ENCODE results near the gene GNG5.
"Not testable (repeated sequence)": the region's sequence is repeated elsewhere in the genome, so short reads cannot be mapped to it uniquely, and the experiment has no call there.

GNG5 gene

DNA sequence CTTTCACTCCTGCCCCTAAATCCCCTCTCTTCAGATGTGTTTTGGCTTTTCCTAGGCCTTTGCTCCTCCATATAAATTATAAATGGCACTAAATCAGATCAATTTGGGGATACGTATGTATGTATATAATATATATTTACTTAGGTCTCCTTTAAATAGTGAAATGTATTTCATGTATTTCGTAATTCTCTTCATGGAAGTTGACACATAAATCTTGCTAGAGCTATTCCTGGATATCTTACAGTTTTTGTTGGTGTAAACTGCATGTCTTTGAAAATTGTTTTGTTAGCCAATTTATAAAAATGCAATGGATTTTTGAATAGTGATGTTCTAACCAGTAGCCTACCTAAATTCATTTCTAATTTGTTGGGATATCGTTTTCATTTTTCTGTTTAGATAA is 18.3 kb downstream of the GNG5 start:
- no peak for DNase-seq

DNA sequence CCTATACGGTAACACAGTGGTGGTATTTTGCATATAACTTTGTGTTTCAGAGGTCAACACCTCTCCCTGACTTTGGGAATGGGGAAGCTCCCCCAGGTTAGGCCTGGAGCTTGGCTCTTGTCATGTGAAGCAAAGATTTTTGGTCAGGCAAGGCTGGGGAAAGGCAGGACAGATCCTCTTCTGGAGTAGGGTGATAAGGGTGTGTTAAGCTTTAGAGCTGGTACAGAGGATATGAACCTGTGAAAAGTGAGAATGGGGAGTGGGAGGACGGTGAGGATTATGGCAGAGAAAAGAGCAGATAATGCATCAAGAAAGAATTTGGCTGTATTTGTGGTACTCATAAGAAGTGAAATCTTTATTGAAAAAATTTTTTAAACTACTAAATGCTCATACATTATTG is 25.1 kb downstream of the GNG5 start:
- no peak for DNase-seq

DNA sequence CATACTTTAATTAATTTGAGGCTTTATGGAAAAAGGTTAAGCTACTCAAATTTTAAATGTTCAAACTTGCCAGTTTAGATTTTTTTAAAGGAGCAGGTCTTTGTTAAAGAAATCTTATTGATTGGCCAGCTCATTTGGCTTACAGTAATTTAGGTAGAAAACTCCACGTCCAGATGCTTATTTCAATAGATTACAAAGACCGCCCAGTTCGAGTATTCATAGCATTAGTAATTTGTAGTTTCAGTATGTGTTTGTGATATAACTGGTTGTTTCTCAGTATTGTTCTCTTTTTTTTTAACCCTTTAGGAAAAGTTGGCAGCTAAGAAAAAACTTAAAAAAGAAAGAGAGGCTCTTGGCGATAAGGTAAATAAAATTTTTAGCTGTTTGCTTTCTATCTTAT is 25.7 kb downstream of the GNG5 start:
- DNase-seq, result no peak

DNA sequence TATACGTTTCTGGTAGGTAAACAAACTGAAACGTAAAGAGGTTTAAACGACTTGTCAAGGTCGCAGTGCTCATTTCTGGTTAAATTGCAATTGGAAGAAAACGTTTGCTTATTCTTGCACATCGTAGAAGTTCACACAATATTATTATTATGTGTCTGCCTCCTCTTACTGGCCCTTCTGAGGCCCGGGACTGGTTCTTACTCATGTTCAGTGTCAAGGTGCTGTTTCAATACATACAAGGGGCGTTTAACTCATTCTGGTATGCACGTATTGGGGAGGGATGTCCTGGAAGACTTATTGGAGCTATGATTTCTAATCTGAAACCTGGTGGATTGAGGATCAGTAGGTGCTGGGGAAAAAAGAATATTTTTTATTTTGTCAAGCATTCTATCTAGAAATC is 26.4 kb downstream of the GNG5 start:
- no peak for DNase-seq

DNA sequence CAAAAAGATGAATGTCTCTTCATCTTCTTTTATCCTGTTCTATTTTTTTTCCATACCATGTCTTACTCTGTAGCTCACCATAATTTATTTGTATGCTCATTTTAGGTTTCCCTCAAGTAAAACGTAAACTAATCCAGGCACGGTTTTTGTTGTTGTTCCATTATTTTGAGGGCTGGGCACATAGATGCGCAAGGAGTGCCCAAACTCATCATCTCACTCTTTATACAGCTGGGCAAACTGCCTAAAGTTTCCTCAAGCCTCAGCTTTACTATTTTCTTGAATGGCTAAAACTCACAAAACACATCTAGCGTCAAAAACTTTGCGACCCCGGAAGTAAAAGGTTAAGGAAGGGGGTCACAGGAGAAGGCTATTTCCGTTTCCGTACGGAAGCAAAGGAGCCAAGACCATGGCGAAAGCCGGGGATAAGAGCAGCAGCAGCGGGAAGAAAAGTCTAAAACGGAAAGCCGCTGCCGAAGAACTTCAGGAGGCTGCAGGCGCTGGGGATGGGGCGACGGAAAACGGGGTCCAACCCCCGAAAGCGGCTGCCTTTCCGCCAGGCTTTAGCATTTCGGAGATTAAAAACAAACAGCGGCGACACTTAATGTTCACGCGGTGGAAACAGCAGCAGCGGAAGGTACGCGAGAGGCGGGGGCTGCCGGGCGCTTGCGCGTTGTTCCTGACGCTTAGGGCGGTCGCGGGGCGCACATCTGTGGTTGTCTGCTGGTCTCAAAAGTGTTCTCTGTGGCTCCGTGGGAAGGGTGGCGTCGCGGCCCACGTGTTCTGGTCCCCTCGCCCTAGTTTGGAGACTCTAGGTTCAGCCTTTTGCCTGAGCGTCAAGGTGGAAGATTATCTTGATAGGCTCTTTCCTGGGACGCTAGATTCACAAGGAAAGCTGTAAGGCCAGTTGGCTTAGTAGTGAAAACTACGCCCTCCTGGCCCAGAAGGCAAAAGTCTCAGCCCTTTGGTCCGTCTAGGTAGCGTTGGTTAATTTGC is 27.2 kb downstream of the GNG5 start, which contains the start of gene RPF1:
RPF1 (plus strand) TSS at position 391 of the 993 bp plus-strand sequence; CDS start at position 407, 16 bp downstream.
- DNase-seq, result peak; percentile 33 to 78

DNA sequence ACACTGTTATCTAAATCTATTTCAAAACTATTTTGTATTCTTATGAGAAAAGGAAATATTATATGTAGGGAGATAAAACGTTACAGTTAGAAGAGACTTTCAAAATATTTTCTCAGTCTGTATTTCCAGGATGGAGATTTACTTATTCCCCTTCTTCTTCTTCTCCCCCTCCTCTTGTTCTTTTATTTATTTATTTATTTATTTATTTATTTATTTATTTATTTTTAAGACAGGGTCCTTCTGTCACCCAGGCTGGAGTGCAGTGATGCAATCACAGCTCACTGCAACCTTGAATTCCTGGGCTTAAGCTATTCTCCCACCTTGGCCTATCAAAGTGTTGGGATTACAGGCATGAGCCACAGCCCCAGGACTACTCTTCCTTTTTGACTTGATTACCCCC is 30.2 kb downstream of the GNG5 start:
- no peak for DNase-seq

DNA sequence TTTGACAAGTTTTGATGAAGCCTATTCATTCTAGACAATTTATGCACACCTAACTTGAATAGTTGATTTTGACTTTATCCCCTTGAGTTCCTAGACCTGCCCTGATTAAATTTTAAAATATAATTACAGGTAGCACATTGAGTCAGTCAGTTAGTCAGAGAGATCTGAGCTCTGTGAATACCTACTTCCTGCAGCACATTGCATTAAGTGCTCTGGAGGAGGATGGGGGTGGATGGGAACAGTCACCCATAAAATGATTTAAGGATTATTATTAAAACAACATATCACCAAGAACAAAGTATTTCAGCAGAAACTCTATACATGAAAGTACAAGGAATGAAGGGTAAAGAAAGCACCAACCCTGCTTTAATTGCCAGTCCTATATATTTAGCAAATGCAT is 39.1 kb downstream of the GNG5 start:
- DNase-seq, result no peak

DNA sequence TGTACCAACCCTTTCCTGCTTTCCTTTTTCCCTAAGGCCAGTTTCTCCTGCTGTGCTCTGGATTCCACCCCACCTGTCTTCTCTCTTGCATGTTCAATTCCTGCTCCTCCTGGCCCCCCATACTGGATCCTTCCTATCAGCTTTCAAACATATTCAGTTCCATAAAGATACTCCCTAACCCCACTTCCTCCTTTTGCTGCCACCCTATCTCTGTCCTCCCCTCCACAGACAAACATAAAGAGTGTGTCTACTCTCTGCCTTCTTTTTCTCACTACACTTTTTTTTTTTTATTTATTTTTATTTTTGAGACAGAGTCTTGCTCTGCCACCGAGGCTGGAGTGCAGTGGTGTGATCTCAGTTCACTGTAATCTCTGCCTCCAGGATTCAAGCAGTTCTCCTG is 44.3 kb downstream of the GNG5 start:
- no peak for DNase-seq

DNA sequence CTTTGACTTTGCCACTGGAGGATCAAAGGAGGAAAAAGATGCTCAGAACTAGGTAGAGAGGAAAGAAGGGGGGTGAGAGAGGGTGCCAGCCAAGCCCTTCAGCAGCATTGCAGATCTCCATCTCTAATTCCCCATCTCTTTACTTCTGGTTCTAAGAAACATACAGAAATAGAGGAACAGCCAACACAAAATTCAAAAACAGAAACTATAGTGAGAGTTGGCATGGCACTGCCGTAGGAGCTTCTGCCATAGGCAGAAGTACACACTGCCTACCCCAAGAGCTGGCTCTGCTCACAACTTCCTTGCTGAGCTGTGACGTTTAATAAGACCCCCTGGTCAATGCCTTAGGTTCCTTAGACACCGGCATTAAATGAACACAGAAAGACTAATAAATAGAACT is 53.9 kb downstream of the GNG5 start:
- DNase-seq, result no peak

DNA sequence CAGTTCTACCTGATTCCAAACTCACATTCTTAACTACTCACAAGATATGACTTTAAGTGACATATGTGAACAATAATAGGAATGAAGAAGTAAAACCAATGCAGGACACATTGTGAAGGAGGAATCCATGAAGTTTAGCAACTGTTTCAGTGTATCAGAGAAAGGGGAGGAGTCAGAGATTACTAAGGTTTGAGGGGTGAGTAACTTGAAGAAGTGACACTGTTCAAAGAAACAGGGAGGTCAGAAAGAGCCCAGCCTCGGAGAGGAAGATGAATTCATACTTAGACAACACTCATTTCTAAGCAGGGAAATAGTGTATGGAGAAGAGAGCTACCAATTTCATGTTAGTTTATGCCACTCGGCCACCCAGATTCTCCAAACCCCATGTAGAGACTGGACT is 55.5 kb downstream of the GNG5 start:
- no peak for DNase-seq

DNA sequence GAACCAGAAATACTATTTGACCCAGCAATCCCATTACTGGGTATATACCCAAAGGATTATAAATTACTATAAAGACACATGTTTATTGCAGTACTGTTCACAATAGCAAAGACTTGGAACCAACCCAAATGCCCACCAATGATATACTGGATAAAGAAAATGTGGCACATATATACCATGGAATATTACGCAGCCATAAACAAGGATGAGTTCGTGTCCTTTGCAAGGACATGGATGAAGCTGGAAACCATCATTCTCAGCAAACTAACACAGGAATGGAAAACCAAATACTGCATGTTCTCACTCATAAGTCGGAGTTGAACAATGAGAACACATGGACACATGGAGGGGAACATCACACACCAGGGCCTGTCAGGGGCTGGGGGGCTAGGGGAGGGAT is 57.7 kb downstream of the GNG5 start:
- DNase-seq, result not testable (repeated sequence)

Measured in SW 1271 (cell line).